ENCODE measurements around the gene FBXW8.

- TF ChIP-seq GLIS3 (CRISPR knock-in tag; IDR thresholded peaks at IDR 0.05) = no peak
- no peak for TF ChIP-seq BACH2 (CRISPR knock-in tag; IDR thresholded peaks at IDR 0.05; ENCODE audit: borderline replicate concordance)
- TF ChIP-seq ZNF8 (CRISPR knock-in tag; IDR thresholded peaks at IDR 0.05) = no peak
- no peak for TF ChIP-seq ZFP30 (CRISPR knock-in tag; IDR thresholded peaks at IDR 0.05)
- TF ChIP-seq ARNTL (CRISPR knock-in tag; IDR thresholded peaks at IDR 0.05; ENCODE audit: borderline replicate concordance, low read depth) = no peak
- no peak for TF ChIP-seq TSHZ2 (CRISPR knock-in tag; IDR thresholded peaks at IDR 0.05)
- no peak for TF ChIP-seq TCF4 (CRISPR knock-in tag; IDR thresholded peaks at IDR 0.05; ENCODE audit: borderline replicate concordance)
Observed at GRCh38 chr12:117069101-117069797, 158.5 kb downstream of the FBXW8 start.
